Panc1 (cell line): ENCODE data around the gene MGA. TPM values are rescaled to one million over a fixed set of nuclear protein-coding genes. Genes with fewer than 3 reads are reported as not detected.

Source experiments
- ATAC-seq: fragments of 200-7000 bp; cut with Tn5 transposase; 2 replicates; pipeline ENCODE4 v1.9.1; 2020; ENCODE audit warnings: mild to moderate bottlenecking, moderate library complexity
- BruUV-seq: library from RNA; stranded (reverse); fragments of 400-500 nt; replicated peaks from 2 replicates; lab custom pipeline; 2021; lab: Mats Ljungman, UMichigan
- CTCF ChIA-PET: fragments of 300-600 bp; sonication (Branson Sonifier 250); formaldehyde crosslinking; loops from one replicate; lab custom pipeline; 2022; ENCODE audit warnings: antibody characterized with exemption; lab: Charles Lee
- POLR2A ChIA-PET: fragments of 300-600 bp; sonication (Branson Sonifier 250); formaldehyde crosslinking; loops from one replicate; lab custom pipeline; 2022; ENCODE audit warnings: antibody characterized with exemption; lab: Charles Lee
- DNase-seq: peaks from one replicate; pipeline ENCODE4 v3.0.0-alpha.2; 2010; ENCODE audit warnings: low read depth, low spot score
- H3K27ac ChIP-seq: 2 replicates; pipeline ENCODE4 v1.5.1; 2011; ENCODE audit warnings: mild to moderate bottlenecking, low read length, inconsistent platforms
- H3K27me3 ChIP-seq: fragments of 200-500 bp; sonication (Bioruptor generic); 2 replicates; pipeline ENCODE4 v1.6.0; 2014; ENCODE audit warnings: low read length, inconsistent platforms; ENCODE audit not compliant: control insufficient read depth, insufficient read depth
- H3K36me3 ChIP-seq: fragments of 200-500 bp; sonication (Bioruptor generic); 2 replicates; pipeline ENCODE4 v1.5.1; 2014; ENCODE audit warnings: inconsistent platforms, mild to moderate bottlenecking, low read length, moderate library complexity; ENCODE audit not compliant: control insufficient read depth, insufficient read depth
- H3K4me1 ChIP-seq: 2 replicates; pipeline ENCODE4 v1.5.1; 2011; ENCODE audit warnings: inconsistent platforms, mild to moderate bottlenecking, low read length, moderate library complexity; ENCODE audit not compliant: control insufficient read depth, insufficient read depth
- H3K4me3 ChIP-seq, 2 experiments: 2 replicates each; pipeline ENCODE4 v1.5.1; 2011 to 2012; ENCODE audit warnings: low read depth in 2 of 2, low read length in 2 of 2, mild to moderate bottlenecking in 2 of 2, inconsistent platforms in 1 of 2, moderate library complexity in 1 of 2
- H3K9me3 ChIP-seq: fragments of 200-500 bp; sonication (Bioruptor generic); 2 replicates; pipeline ENCODE4 v1.5.1; 2014; ENCODE audit warnings: low read depth, mild to moderate bottlenecking, inconsistent platforms, low read length, moderate library complexity; ENCODE audit not compliant: control insufficient read depth, insufficient read depth
- CTCF ChIP-seq: fragments of 450-650 bp; IDR thresholded peaks from 2 replicates; pipeline ENCODE4 v1.5.1; 2017; ENCODE audit warnings: mild to moderate bottlenecking
- POLR2AphosphoS5 ChIP-seq: IDR thresholded peaks from 2 replicates; pipeline ENCODE4 v1.6.1; 2012; ENCODE audit warnings: mild to moderate bottlenecking, low read depth, low read length, moderate library complexity
- REST ChIP-seq, 2 experiments: IDR thresholded peaks; 2 replicates each; pipeline ENCODE4 v1.6.1; 2011 to 2012; ENCODE audit warnings: low read depth in 2 of 2, control low read depth in 1 of 2, low read length in 1 of 2, mild to moderate bottlenecking in 1 of 2, moderate library complexity in 1 of 2; ENCODE audit not compliant: insufficient read depth in 1 of 2
- SIN3A ChIP-seq: IDR thresholded peaks from 2 replicates; pipeline ENCODE4 v1.6.1; 2012; ENCODE audit warnings: low read depth, mild to moderate bottlenecking, low read length, moderate library complexity, borderline replicate concordance; ENCODE audit not compliant: insufficient read depth
- TCF7L2 ChIP-seq: IDR thresholded peaks from 2 replicates; pipeline ENCODE4 v1.6.1; 2011; ENCODE audit warnings: mild to moderate bottlenecking, low read depth, low read length, inconsistent platforms
- in situ Hi-C: cut with HindIII; loops from 2 replicates; pipeline ENCODE4 v1.10.0; 2016; ENCODE audit warnings: low sequenced_read_pairs, low pct_unique_long_range_greater_than_20kb
- intact Hi-C: fragments of 100-400 bp; cut with micrococcal nuclease; formaldehyde crosslinking; loops from one replicate; pipeline ENCODE4 v1.10.0; 2022; ENCODE audit not compliant: unreplicated experiment
- total RNA-seq: library from RNA; stranded (reverse); gene quantifications from one replicate; pipeline ENCODE4 v1.2.1, GENCODE V29; 2021; ENCODE audit not compliant: unreplicated experiment

The MGA gene
- total RNA-seq, 1 experiment from 2014 or later, result 43.6 TPM

GRCh38 chr15:41691471-41691870 is 31.3 kb downstream of the MGA start:
- POLR2A ChIA-PET, result no interaction called here
- intact Hi-C loops, result no loop called here
- Histone ChIP-seq H3K27me3 (no peaks in the 10 kb centered on the region), H3K4me1 (peaks cover 32% of the 10 kb centered on the region), H3K27ac (peak overlapping the region; percentile 73), H3K4me3 (no peak overlapping the region), H3K9me3 (no peaks in the 10 kb centered on the region), H3K36me3 (no peaks in the 10 kb centered on the region)
- TF ChIP-seq REST (IDR thresholded peaks at IDR 0.05; ENCODE audit: insufficient read depth in 1 of 2, low read depth in 2 of 2, low read length in 1 of 2), result no peak
- no peak for TF ChIP-seq TCF7L2
- no peak for TF ChIP-seq CTCF
- no peak for TF ChIP-seq POLR2AphosphoS5
- no peak for TF ChIP-seq SIN3A
- ATAC-seq (no peak), DNase-seq (no peak)
- no TSS peak for BruUV-seq
- CTCF ChIA-PET, result interaction anchor here (0.6 kb wide), 1 partner anchor 290 kb away, joined by 4 read pairs; no protein-coding TSS in a partner anchor
- in situ Hi-C loops, result no loop called here

- TF ChIP-seq REST (IDR thresholded peaks at IDR 0.05; ENCODE audit: insufficient read depth in 1 of 2, low read depth in 2 of 2, low read length in 1 of 2) (no peak), POLR2AphosphoS5 (no peak), TCF7L2 (no peak), CTCF (no peak), SIN3A (no peak)
- no TSS peak for BruUV-seq
- CTCF ChIA-PET, result interaction anchor here (0.6 kb wide), 1 partner anchor 291 kb away, joined by 4 read pairs; no protein-coding TSS in a partner anchor
- ATAC-seq (peak; percentile 48; the same call in 1 of the 2 replicates), DNase-seq (no peak)
- intact Hi-C loops (no loop called here), in situ Hi-C loops (no loop called here)
- no peaks in the 10 kb centered on the region for H3K9me3 ChIP-seq
- no peak overlapping the region for H3K4me3 ChIP-seq
- H3K36me3 ChIP-seq, result no peaks in the 10 kb centered on the region
- H3K27me3 ChIP-seq, result no peaks in the 10 kb centered on the region
- H3K27ac ChIP-seq, result peak overlapping the region; percentile 73
- POLR2A ChIA-PET, result no interaction called here
- H3K4me1 ChIP-seq, result peaks cover 35% of the 10 kb centered on the region
Measured at GRCh38 chr15:41692049-41692448, 31.8 kb downstream of the MGA start.
